HG03103 (cell line): ENCODE measurements around the gene DNAJC25.
A peak's percentile ranks its signal among the peaks of the same experiment; 100 is the strongest.

Experiments
- ATAC-seq: cut with Tn5 transposase; IDR thresholded peaks from one replicate; pipeline ENCODE4 v1.9.1; 2021; ENCODE audit warnings: low read depth; ENCODE audit not compliant: unreplicated experiment

The DNAJC25 gene

DNA sequence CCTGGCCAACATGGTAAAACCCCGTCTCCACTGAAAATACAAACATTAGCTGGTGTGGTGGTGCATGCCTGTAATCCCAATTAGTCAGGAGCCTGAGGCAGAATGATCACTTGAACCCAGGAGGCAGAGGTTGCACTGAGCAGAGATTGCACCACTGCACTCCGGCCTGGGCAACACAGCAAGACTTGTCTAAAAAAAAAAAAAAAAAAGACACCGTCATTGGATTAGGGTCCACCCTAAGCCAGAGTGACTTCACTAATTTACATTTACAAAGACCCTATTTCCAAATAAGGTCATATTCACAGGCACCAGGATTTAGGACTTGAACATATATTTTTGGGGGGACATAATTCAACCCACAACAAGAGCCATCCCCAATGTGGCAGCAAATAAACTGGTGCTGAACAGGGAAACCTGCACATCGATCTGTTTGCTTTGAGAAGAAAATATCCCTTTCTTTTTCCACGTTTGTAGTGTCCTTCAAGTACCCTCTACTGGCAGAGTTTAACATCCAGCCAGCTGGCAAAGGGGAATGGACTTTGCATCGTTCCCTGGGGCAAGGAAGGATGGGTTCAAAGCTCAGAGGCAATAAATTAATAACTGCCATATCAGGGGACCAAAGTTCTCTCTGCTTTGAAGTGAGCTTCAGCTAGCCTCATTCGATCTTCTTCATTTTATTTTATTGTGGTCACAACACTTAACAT, 3.7 kb upstream of the DNAJC25 start:
- ATAC-seq = no peak

DNA sequence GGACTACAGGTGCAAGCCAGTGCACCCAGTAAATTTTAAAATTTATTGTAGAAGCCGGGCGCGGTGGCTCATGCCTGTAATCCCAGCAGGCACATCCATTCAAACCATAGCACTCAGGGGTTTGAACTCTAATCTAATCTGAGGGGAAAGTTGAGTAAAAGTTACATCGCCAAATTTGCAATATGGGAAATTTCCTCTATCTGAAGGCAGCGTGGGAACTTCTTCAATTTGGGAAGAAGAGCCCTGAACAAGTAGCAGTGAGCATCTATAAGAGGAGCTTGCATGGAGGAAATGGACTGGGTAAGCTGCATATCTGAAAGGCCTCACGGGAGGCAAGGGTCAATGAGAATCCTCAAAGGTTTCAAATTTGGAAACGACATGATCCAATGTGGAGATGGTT, 2.7 kb upstream of the DNAJC25 start:
- no peak for ATAC-seq

DNA sequence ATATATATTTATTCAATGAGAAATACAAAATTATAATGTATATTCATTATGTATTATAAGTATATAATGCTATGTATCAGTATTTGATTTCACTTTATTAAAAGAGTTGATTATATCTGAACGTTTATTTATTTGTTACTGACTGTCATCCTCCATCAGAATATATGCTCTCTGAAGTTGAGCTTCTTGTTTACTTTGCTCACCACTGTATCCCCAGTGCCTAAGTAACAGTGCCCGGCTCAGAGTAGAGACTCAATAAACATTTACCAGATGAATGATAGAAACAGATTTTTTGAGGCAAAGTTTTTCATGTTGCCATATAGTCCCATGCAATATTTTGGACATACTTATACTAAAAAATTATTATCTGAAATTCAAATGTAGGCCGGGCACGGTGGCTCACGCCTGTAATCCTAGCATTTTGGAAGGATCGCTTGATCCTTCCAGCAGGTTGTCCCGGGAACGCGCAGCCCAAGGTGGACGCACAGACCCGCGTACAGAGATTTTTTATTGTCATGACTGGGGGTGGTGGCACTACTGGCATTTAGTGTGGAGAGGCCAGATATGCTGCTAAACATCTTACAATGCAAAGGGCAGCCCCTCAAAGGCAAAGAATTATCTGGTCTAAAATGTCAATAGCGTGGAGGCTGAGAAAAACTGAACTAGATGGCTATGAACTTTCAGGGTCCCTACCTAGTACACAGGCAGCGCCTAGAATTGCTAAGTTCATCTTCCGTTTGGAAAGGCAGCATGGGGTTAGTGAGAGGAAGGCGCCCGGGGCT, 761 bp upstream of the DNAJC25 start:
- ATAC-seq = peak; percentile 12

DNA sequence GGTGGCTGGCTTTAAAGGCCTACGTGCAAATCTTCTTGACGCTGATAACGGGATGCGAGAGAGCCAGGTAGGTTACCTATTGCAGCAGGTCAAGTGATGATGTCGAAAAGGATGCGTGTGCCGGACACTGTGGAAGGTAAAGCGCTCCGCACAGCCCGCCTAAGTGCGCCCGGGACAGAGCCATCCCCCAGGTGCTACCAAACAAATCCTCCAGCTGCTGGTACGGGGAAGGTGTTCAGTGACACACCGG, 245 bp upstream of the DNAJC25 start:
- ATAC-seq = no peak

DNA sequence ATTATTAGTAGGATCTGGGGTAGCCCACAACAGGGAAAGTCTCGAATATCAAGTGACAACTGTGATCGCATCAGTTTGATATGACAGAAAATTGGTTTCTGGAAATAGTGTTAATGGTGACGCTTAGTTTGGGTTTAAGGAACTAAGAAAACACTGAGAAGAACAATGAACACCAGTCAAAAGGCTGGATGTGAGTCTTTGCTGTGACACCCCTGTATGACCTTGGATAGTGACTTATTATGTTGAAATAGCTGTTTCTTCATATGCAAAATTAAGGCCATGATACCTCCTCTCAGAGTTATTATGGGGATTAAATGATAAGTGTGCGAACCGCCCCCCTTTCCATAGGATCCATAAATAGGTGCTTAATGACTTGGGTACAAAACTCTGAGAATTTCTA, 926 bp downstream of the DNAJC25 start:
- ATAC-seq = no peak

DNA sequence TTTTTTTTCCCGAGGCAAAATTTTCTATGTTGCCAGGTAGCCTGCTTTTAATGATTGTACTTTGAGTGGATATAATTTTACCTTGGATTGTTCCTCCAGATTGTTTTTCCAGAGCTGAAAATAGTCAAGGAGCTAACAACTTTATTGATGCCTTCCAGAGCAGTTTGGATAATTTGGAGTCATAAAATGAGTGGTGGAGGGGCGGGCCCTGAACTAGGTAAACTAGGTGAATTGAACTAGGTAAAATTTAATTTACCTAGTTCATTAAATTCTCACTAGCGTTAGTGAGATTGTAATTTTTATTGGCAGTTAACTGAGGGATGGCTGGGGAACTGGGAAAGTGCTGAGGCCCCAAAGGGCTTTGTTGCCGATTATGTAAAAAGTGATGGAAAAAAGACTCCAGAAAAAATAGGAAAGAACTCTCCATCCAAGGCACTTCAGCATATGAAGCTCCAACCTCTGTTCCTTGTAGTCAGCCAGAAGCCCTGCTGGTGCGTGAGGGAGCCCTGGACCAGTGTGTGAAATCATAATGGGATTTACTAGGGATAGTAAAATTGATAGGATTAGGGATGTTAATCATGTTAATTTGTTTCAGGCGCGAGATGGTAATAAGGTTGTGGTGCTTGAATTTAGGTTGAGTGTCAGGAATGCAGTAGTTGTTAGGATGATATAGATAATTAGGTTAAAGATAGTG, 1.7 kb downstream of the DNAJC25 start:
- no peak for ATAC-seq

DNA sequence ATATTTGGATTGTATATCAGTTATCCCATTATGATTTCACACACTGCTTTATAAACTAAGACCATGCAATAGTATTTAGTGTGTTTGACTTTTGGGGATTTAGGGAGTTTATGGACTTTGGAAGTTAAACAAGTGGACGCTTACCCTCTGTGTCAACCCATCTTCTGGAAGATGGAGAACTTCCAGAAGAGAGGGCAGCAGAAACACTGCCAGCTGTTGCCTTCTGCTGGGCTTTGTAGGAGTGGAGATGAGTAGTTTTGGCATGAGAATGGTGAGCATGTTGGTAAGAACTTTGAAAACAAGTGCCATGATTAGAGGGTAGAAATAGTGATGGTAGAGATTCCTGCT, 2.2 kb downstream of the DNAJC25 start:
- ATAC-seq = no peak

DNA sequence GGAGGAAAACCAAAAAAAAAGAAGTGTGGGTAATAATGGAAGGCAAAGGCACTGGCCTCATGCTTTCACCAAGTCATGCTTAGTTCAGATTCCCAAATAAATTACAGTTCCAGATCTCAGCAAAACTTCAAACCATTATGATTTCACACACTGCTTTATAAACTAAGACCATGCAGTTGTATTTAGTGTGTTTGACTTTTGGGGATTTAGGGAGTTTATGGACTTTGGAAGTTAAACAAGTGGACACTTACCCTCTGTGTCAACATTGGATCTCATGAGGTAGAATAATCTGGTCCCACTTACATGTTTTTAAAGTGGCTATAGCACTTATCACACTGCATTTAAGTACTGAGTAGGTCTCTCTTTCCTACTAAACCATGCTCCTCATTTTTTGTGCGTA, 3.7 kb downstream of the DNAJC25 start:
- ATAC-seq = no peak

DNA sequence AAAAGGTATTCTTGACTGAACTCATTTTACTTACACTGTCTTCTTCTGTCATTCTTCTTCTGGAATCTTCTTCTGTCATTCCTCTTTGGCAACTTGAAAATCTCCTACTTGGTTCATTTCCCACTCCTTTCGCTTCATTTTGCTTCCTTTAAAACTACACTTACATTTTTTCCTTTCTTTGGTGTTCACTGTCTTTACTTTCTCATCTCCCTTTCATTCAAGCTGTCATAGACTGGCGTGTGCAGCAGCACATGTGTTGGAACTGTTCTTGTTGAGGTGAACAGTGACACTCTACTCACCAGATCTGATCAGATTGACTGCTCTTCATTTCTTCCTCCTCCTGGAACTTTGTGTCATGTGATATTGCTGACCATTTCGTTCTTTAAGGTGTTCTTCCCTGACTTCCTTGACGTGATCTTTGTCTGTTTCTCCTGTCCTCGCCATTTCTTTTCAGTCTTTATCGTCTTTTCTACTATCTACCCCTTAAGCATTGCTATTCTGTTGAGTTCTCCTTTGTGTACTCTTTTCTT, 6.4 kb downstream of the DNAJC25 start:
- ATAC-seq = no peak

DNA sequence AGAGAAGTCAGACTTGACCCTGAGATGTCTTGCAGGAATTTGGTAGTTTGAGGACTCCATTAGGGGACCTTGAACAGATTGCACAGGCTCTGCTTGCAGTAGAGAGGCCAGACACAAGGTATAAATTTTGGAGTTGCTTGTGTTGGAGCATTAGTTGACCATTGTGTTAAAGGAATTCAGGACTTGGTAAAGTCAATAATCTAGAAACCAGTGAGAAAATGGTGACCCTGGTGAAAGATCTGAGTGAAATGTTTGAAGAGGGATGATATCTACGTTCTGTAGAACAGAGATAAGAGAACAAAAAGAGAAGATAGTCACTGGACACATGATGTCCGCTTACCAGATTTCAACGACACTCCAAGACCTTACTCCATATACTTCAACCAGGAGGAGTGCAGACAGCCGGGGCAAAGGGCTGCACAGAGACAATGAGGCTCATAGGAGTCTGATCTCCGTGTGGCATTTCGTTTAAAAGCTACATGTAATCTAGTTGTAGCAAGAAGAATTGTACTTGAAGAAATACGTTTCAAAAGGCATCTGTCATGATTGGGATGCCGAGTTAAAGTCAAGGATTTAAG, 13.2 kb downstream of the DNAJC25 start:
- ATAC-seq = no peak

DNA sequence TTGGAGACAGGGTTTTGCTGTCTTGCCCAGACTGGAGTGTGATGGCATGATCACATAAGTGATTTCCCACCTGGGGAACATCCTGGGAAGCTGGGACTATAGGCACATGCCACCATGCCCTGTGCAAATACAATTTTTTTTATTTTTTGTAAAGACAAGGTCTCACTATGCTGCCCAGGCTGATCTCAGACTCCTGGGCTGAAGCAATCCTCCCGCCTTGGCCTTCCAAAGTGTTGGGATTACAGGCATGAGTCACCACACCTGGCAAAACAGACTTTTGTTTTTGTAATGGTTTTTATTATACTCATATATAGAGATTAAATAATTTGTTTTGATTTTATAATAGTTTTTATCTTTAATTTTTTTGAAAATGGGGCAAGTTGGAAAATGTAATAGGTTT, 14.7 kb downstream of the DNAJC25 start:
- no peak for ATAC-seq

DNA sequence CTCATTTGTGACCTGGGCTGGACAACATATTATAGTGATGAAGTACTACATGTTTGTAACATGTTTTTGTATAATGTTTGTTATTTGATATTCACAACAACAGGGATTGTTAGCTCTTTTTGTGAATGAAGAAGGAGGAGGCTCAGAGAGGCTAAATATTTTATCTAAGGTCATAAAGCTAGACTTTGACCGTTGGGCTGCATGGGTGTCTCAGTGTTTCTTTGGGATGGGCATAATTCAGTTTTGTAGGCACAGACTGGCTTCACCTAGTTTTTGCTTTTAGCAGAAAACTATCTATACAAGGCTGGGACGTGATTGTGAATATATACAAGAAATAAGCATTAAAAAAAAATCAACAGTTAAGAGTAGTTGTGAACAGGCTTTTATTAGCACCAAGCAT, 15.3 kb downstream of the DNAJC25 start:
- ATAC-seq = no peak

DNA sequence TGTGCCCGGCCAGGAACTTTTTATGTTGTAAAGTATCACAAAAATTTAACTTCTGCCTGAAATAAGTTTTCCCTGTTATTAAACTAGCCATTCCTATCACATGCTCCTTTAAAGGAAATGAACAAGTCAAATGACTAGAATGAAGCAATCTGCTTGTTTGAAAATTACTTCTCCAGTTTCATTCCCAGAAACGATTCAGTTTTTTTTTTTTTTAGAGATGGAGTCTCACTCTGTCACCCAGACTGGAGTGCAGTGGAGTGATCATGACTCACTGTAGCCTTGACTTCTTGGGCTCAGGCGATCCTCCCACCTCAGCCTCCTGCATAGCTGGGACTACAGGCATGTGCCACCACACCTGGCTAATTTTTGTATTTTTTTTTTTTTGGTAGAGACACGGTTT, 16.9 kb downstream of the DNAJC25 start:
- ATAC-seq = no peak

DNA sequence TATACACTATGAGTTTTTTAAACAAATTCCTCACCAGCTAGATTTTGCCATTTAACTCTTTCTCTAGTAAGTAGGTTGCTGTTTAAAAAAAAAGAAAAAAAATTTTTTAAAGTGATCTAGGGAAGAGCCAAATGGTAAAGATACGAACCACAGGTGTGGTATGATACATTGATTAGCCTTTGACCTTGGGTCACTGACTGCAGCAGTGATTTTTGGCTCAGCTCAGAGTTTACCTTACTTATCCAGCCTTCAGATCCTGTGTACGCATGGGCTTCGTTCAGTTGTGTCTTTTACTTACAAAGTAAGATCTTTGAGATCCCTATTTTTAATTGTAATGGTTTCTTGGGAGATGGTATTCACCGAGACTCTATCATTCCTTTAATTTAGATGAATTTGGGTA, 17.9 kb downstream of the DNAJC25 start:
- ATAC-seq = no peak

DNA sequence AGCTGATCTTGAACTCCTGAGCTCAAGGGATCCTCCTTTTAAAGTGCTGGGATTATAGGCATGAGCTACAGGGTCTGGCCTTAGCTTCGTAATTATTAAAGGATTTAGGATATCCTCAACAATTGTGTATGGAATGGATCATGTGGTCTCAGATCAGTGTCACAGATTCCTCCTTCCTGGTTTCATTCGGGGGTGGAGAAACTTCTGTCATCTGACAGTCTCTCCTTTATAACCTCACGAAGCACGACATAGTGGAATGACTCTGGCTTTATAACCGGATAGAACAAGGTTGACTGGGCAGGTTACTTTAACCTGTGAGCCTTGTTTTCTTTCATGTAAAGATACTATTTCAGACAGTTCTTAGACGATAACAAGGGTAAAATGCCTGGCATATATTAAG, 25.9 kb downstream of the DNAJC25 start:
- no peak for ATAC-seq

DNA sequence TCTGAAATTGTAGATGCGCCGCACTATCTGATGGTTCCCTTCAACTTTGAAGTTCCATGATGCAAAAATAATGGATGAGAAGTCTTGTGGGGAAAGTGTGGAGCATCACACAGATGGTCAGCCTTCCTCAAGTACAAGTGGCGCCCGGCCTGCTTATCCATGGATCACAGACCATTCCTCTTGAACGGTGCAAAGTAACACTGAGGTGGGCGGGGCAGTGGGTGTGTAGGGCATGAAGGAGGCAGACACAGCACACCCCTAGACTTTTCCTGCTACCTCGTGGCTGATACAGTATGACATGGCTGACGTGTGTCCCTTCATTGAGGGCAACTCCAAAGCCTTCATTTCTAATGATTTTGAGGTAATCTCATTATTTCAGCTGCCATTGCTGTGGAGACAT, 27.8 kb downstream of the DNAJC25 start:
- no peak for ATAC-seq

DNA sequence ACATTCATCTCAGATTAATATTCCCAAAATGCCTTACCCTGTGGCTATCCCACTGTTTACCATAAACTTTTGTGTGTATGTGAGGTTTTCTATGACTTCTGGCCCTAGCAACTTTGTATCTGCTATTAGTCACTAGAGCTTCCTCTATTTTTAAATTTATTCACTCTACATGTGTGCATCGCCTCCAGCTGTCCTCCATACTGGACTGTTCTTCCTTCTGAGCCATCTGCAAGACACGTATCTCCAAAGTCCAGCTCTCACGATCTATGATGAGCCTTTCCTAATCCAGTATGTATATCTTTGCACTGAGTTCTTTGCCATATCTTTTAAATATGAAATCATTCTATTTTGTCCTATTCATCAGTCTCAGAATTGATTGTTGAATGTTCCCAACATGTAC, 28.6 kb downstream of the DNAJC25 start:
- ATAC-seq = no peak

DNA sequence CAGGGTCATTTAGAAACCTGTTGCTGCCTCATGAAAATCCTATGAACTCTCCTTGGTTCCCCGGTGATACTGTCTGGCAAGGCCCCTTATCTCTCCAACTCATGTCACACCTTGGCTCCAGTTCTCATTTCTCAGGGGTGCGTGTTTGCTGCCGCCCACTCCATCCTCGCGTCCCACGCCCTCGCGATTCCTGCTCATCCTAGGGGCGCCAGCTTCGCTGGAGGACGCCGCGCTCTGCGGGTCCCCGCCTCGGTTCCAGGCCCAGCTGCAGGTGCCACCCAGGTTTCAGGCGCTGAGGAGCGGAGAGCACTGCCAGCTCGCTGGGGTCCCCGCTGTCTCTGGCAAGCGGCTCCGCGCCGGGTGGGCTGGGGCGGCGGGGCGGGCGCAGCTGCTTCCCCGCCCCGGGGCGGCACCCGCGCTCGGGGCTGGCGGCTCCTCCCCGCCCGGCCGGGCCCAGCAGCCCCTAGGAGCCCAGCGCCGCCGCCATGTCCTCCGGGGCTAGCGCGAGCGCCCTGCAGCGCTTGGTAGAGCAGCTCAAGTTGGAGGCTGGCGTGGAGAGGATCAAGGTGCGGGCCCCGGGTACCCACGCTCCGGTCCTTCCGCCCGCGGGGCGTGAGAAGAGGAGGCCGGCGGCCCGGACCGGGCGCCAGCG, 30.1 kb downstream of the DNAJC25 start, which contains the start of gene GNG10:
Gene GNG10 (plus strand): TSS at position 456 of the 652 bp plus-strand sequence. CDS start 30 bp downstream, at position 486.
- peak; percentile 77 for ATAC-seq

DNA sequence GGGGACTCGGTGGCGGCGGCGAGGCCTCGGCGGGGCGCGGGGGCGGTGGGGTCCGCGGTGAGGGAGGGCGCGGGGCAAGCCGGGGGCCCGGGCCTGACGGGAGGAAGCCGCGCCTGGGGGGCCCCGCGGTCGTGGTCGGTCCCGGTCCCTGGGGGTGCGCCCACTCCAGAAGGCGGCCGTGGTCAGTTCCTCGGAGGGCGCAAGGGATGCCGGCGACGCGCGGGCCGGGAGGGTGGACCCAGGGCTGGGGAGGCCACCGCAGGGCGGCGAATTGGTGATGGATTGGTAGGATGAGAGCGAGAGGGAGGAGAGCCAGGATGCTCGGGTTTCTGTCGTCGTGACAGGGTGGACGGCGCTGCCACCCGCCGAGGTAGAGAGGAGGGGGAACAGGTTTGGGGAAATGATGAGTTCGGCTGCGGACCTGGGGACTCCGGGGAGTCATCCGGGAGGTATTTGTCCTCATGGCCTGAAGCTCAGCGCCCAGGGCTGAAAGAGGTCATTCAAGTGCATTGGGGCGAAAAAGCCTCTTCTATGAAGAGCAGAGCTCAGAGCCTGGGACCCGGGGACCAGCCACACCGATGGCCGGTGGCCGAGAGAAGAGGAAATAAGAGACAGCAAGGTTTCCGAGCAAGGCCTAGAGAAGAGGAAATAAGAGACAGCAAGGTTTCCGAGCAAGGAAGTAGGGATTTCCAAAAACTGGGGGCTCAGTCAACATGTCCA, 30.8 kb downstream of the DNAJC25 start:
- peak; percentile 30 for ATAC-seq

DNA sequence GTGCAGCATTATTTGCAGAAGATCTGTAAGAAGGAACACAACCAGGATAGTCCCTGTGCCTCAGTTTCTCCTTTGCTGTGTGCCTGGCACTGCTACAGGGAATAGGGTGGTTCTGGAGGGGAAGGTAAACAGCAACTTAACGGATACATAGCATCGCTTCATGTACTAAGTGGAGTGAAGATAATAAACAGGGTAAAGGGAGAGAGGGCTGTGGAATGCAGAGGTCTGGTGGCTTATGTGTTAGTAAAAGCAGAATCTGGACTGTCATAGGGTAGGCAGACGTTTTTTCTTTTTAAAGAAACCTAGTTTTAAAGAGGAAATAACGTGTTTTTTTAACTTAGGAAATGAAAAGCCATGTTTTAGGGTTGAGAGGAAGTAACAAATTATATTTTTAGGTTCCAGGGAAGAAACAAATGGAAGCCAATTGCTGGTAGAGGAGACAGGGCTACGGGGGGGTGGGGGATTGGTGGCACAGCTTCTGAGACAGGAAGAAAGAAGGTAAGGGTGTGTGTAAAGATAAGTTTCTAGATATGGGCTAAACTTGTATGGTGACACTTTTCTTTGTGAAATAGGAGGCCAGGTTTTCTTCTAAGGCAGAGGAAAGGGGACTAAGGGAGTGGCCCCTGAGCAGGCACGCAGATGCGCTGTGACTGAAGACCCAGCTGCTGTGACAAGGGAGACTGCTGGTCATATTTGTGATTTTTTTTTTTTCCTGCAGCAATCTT, 31.6 kb downstream of the DNAJC25 start:
- ATAC-seq = no peak
